Activated B cell treated with CpG ODN at 0.5 μM for 24 hours (primary cell): ENCODE data around the gene ATP6V0A1. TPM values are rescaled to one million over a fixed set of nuclear protein-coding genes. Genes with fewer than 3 reads are reported as not detected.

ENCODE experiments used
- ATAC-seq: fragments of 200-7000 bp; cut with Tn5 transposase; one replicate; pipeline ENCODE4 v1.10.0; 2021; ENCODE audit warnings: low read depth, mild to moderate bottlenecking, moderate library complexity
- CTCF ChIA-PET: fragments of 350-600 bp; sonication (Branson Sonifier 250); formaldehyde crosslinking; loops from one replicate; lab custom pipeline; 2021; ENCODE audit warnings: antibody characterized with exemption; lab: Charles Lee
- POLR2A ChIA-PET: fragments of 350-600 bp; sonication (Branson Sonifier 250); formaldehyde crosslinking; loops from one replicate; lab custom pipeline; 2021; ENCODE audit warnings: antibody characterized with exemption; lab: Charles Lee
- DNase-seq: peaks from one replicate; pipeline ENCODE4 v3.0.0; 2022
- H3K27ac Mint-ChIP-seq: one replicate; pipeline ENCODE4 v1.8.0; 2020; ENCODE audit warnings: mixed read lengths
- H3K27me3 Mint-ChIP-seq: one replicate; pipeline ENCODE4 v1.8.0; 2021; ENCODE audit warnings: mixed read lengths
- H3K36me3 Mint-ChIP-seq: one replicate; pipeline ENCODE4 v1.8.0; 2021; ENCODE audit warnings: low read depth, mixed read lengths
- H3K4me1 Mint-ChIP-seq: one replicate; pipeline ENCODE4 v1.8.0; 2021; ENCODE audit warnings: mixed read lengths
- H3K4me3 Mint-ChIP-seq: one replicate; pipeline ENCODE4 v1.8.0; 2020; ENCODE audit warnings: mild to moderate bottlenecking, mixed read lengths
- H3K9me3 Mint-ChIP-seq: one replicate; pipeline ENCODE4 v1.8.0; 2020; ENCODE audit warnings: mixed read lengths
- CTCF ChIP-seq: fragments of 200-600 bp; IDR thresholded peaks from one replicate; pipeline ENCODE4 v1.8.0; 2022; ENCODE audit warnings: antibody characterized with exemption, mild to moderate bottlenecking
- intact Hi-C: fragments of 100-400 bp; cut with micrococcal nuclease; formaldehyde crosslinking; loops from one replicate; pipeline ENCODE4 v1.15.1; 2024
- total RNA-seq: library from RNA; stranded (reverse); gene quantifications from 2 replicates; pipeline ENCODE4 v1.2.3, GENCODE V29; 2022

Gene ATP6V0A1
- total RNA-seq, 1 donor from 2014 or later: 75.6 TPM

- no peak for ATAC-seq
Measured at GRCh38 chr17:42513686-42514085, 55.0 kb downstream of the ATP6V0A1 start.

GRCh38 chr17:42514279-42514678 lies 55.6 kb downstream of the ATP6V0A1 start:
- intact Hi-C loops: no loop called here
- no peak for TF ChIP-seq CTCF
- DNase-seq: no peak
- Mint-ChIP-seq H3K4me1 (peaks cover 15% of the 10 kb centered on the region), H3K36me3 (peaks cover 60% of the 10 kb centered on the region), H3K27ac (no peak overlapping the region), H3K9me3 (no peaks in the 10 kb centered on the region), H3K27me3 (no peaks in the 10 kb centered on the region), H3K4me3 (no peak overlapping the region)
- ATAC-seq: no peak
- ChIA-PET POLR2A (no interaction called here), CTCF (interaction anchor here (6.7 kb wide), 1 partner anchor 85 kb away, joined by 49 read pairs; no protein-coding TSS in a partner anchor)

More at GRCh38 chr17:42513686-42514085, 55.0 kb downstream of the ATP6V0A1 start:
- H3K9me3 Mint-ChIP-seq: no peaks in the 10 kb centered on the region
- no peak for DNase-seq
- no peaks in the 10 kb centered on the region for H3K27me3 Mint-ChIP-seq
- intact Hi-C loops: no loop called here
- ChIA-PET POLR2A (no interaction called here), CTCF (interaction anchor here (6.7 kb wide), 1 partner anchor 84 kb away, joined by 49 read pairs; no protein-coding TSS in a partner anchor)
- TF ChIP-seq CTCF: no peak
- no peak overlapping the region for H3K4me3 Mint-ChIP-seq
- no peak overlapping the region for H3K27ac Mint-ChIP-seq
- H3K4me1 Mint-ChIP-seq: peaks cover 20% of the 10 kb centered on the region
- peaks cover 64% of the 10 kb centered on the region for H3K36me3 Mint-ChIP-seq

GRCh38 chr17:42514867-42515266 lies 56.2 kb downstream of the ATP6V0A1 start:
- H3K4me1 Mint-ChIP-seq: peaks cover 9% of the 10 kb centered on the region
- no peak overlapping the region for H3K27ac Mint-ChIP-seq

GRCh38 chr17:42517516-42517915 lies 58.8 kb downstream of the ATP6V0A1 start:
- peak; percentile 64 for TF ChIP-seq CTCF
- Mint-ChIP-seq H3K4me1 (peaks cover 7% of the 10 kb centered on the region), H3K36me3 (peaks cover 52% of the 10 kb centered on the region), H3K27ac (no peak overlapping the region), H3K9me3 (no peaks in the 10 kb centered on the region), H3K4me3 (no peak overlapping the region), H3K27me3 (no peaks in the 10 kb centered on the region)
- intact Hi-C loops: loop anchor here (1.0 to 2.0 kb wide), 4 partner anchors 89 to 205 kb away; no protein-coding TSS in a partner anchor
- CTCF ChIA-PET: interaction anchor here (0.5 to 6.7 kb wide), 9 partner anchors 13 to 205 kb away, joined by 3 to 49 read pairs (median 3); partner anchors contain the start of gene NAGLU
- POLR2A ChIA-PET: interaction anchor here (0.6 kb wide), 1 partner anchor 92 kb away, joined by 3 read pairs; no protein-coding TSS in a partner anchor
- peak; percentile 75 for DNase-seq
- ATAC-seq: peak; percentile 92

More at GRCh38 chr17:42514867-42515266, 56.2 kb downstream of the ATP6V0A1 start:
- ATAC-seq: no peak
- CTCF ChIA-PET: interaction anchor here (6.7 kb wide), 1 partner anchor 85 kb away, joined by 49 read pairs; no protein-coding TSS in a partner anchor
- no peaks in the 10 kb centered on the region for H3K9me3 Mint-ChIP-seq
- H3K27me3 Mint-ChIP-seq: no peaks in the 10 kb centered on the region
- no peak for TF ChIP-seq CTCF
- no peak for DNase-seq
- POLR2A ChIA-PET: no interaction called here
- H3K36me3 Mint-ChIP-seq: peaks cover 54% of the 10 kb centered on the region
- intact Hi-C loops: no loop called here
- H3K4me3 Mint-ChIP-seq: no peak overlapping the region

GRCh38 chr17:42518046-42518754 lies 59.5 kb downstream of the ATP6V0A1 start:
- H3K27me3 Mint-ChIP-seq: no peaks in the 10 kb centered on the region
- no peak for TF ChIP-seq CTCF
- no peaks in the 10 kb centered on the region for H3K9me3 Mint-ChIP-seq
- no peak overlapping the region for H3K27ac Mint-ChIP-seq
- H3K4me1 Mint-ChIP-seq: peaks cover 5% of the 10 kb centered on the region
- ChIA-PET POLR2A (interaction anchor here (0.6 kb wide), 1 partner anchor 92 kb away, joined by 3 read pairs; no protein-coding TSS in a partner anchor), CTCF (interaction anchor here (0.5 to 6.7 kb wide), 13 partner anchors 9 to 707 kb away, joined by 3 to 49 read pairs (median 3); partner anchors contain the start of genes CAVIN1, NAGLU and P3H4)
- peaks cover 55% of the 10 kb centered on the region for H3K36me3 Mint-ChIP-seq
- ATAC-seq (no peak), DNase-seq (no peak)
- H3K4me3 Mint-ChIP-seq: no peak overlapping the region
- intact Hi-C loops: no loop called here
